GM21825 (cell line): ENCODE data around the gene BICC1.

ENCODE experiments used
- ATAC-seq: cut with Tn5 transposase; IDR thresholded peaks from one replicate; pipeline ENCODE4 v1.9.1; 2021; ENCODE audit warnings: mild to moderate bottlenecking, moderate library complexity; ENCODE audit not compliant: unreplicated experiment

Gene BICC1

GRCh38 chr10:58512491-58513187 lies at the start of gene BICC1:
Gene BICC1 (plus strand): TSS chr10:58512872. CDS start chr10:58513144, 272 bp downstream.
- ATAC-seq, result no peak

- no peak for ATAC-seq
Measured at GRCh38 chr10:58464956-58465355, 47.7 kb upstream of the BICC1 start.

- no peak for ATAC-seq
Measured at GRCh38 chr10:58465629-58466028, 47.0 kb upstream of the BICC1 start.

- ATAC-seq, result no peak
Measured at GRCh38 chr10:58467931-58468635, 44.6 kb upstream of the BICC1 start.

GRCh38 chr10:58473976-58474375 lies 38.7 kb upstream of the BICC1 start:
- no peak for ATAC-seq

- no peak for ATAC-seq
Measured at GRCh38 chr10:58475322-58476277, 37.1 kb upstream of the BICC1 start.

- ATAC-seq, result no peak
Measured at GRCh38 chr10:58477122-58477521, 35.5 kb upstream of the BICC1 start.

- no peak for ATAC-seq
Measured at GRCh38 chr10:58477902-58478301, 34.8 kb upstream of the BICC1 start.

- no peak for ATAC-seq
Measured at GRCh38 chr10:58479045-58479444, 33.6 kb upstream of the BICC1 start.

- ATAC-seq, result no peak
Measured at GRCh38 chr10:58480321-58480720, 32.4 kb upstream of the BICC1 start.

- ATAC-seq, result no peak
Measured at GRCh38 chr10:58481569-58482109, 31.0 kb upstream of the BICC1 start.

- no peak for ATAC-seq
Measured at GRCh38 chr10:58486821-58487220, 25.9 kb upstream of the BICC1 start.

GRCh38 chr10:58488921-58489320 lies 23.8 kb upstream of the BICC1 start:
- ATAC-seq, result no peak

- no peak for ATAC-seq
Measured at GRCh38 chr10:58502956-58503355, 9.7 kb upstream of the BICC1 start.

GRCh38 chr10:58508316-58508715 lies 4.4 kb upstream of the BICC1 start:
- ATAC-seq, result no peak

- ATAC-seq, result no peak
Measured at GRCh38 chr10:58511765-58512490, 744 bp upstream of the BICC1 start.

- ATAC-seq, result no peak
Measured at GRCh38 chr10:58513188-58514110, 777 bp downstream of the BICC1 start.

GRCh38 chr10:58514111-58514770 lies 1.6 kb downstream of the BICC1 start:
- no peak for ATAC-seq
